GM21447 (cell line): ENCODE measurements around the gene TMX1.

Source experiments
- ATAC-seq: cut with Tn5 transposase; IDR thresholded peaks from one replicate; pipeline ENCODE4 v1.9.1; 2021; ENCODE audit not compliant: unreplicated experiment

Gene TMX1

DNA sequence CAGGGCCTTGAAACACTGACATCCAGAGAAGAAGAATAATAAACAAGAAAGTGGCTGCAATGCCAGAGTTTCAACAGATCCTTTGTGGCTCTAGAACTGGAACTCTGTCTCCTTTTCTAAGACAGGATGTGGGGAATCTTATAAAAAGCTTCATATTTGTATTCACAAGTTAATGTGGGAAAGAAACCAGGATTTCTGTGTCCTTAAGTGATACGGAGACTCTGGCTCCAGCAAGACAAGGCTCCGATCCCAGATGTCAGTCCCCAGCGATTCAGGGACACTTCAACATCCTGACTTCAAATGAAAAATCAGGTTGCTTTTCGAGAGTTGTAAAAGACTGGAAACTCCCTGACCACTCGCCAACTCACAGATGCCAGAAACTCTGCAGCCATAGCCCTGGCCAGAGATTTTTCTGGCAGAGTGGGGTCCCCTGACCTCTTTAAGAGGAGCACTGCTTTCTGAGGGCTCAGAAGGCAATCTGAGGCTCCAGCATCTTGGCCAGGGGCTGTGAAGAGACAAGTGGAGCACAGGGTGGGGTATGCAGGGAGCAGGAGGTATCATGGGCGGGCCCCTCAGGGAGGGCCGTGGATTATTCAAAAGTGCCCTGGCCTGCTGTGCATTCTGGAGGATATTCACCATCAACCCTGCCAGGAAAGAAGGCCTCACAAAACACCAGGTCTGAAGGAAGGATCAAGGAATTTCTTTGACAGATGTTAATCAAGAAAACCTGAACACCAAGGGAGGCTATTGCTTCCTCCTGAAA is 53.3 kb downstream of the TMX1 start:
- no peak for ATAC-seq

- no peak for ATAC-seq
Observed at GRCh38 chr14:51293912-51294389, 53.9 kb downstream of the TMX1 start.

GRCh38 chr14:51294951-51295525 is 55.0 kb downstream of the TMX1 start:
- ATAC-seq, result no peak

- ATAC-seq, result no peak
Observed at GRCh38 chr14:51295646-51296263, 55.7 kb downstream of the TMX1 start.

DNA sequence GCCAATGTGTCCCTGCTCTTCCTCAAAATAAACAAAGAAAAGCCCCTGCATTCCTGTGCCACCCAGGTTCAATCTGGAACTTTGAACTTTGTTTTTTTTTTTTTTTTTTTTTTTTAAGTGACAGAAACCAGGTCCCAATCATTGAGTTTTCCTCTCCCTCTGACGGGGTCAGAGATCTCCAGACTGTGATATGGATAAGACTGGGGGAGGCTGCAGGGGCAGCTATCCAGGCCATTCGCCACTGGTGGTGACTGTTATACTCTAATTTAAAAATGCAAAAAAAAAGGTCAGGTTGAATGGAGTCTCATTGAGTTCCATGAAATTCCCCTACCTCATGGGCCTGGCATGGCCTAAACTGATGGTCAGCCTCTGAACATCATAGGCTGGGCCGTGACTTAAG is 57.0 kb downstream of the TMX1 start:
- no peak for ATAC-seq

DNA sequence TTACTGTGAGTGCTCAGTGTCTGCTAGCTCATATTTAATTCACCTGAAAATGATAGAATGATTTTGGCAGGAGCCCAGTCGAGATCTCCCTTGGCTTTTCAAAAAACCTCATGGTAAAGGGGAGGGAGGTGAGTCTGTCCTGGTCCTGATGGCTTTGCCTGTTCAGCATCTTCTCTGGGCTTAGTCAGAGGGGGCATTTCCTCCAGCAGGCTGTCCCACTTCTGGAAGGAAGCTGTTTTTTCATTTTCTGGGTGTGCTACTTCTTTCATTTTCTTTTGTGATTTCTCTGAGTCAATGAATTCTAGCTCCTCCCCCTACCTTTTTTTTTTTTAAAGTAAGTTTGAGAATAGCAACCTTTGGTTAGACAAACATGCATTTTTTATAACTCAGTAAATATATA is 58.8 kb downstream of the TMX1 start:
- ATAC-seq, result peak; percentile 59

DNA sequence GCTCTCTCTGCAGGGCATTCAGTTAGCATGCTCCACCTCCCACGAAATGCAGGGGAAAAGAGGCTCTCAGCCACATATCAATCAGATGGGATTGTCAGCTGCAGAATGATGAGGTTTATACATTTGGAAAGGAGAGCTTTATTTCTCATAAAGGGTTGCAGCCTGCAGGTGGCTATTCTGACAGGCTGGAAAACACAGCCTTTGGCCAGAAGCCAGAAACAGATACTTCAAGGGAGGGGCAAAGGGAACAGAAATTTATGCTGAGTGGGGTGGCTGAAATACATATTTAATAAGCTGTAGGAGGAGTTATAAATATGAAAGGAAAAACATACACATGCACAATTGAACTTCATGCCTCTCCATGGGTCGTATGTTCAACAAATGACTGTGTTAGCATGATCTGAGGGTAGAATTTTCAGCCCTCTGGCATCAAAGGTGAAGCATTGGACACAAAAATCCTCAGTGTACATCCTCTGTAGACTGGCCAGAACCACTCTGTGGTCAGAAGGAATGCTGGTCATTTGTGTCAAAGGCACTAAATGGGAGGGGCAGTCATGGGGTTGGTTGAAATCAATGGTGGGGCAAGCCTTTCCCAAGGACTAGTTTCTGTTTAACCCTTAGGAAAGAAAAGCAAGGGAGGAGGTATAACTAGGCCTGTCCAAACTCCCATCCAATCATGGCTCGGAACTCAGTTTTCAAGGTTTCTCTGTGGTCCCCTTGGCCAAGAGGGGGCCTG is 62.4 kb downstream of the TMX1 start:
- no peak for ATAC-seq

GRCh38 chr14:51304438-51304837 is 64.4 kb downstream of the TMX1 start:
- no peak for ATAC-seq

- ATAC-seq, result no peak
Observed at GRCh38 chr14:51304941-51305340, 64.9 kb downstream of the TMX1 start.

- no peak for ATAC-seq
Observed at GRCh38 chr14:51305751-51306150, 65.7 kb downstream of the TMX1 start.
